HG03025 (cell line): ENCODE measurements around the gene PROS1.
"Not testable (repeated sequence)": the region's sequence is repeated elsewhere in the genome, so short reads cannot be mapped to it uniquely, and the experiment has no call there.

Experiments
- ATAC-seq: cut with Tn5 transposase; IDR thresholded peaks from one replicate; pipeline ENCODE4 v1.9.1; 2021; ENCODE audit warnings: mild to moderate bottlenecking, moderate library complexity; ENCODE audit not compliant: unreplicated experiment, low FRiP score

Gene PROS1

DNA sequence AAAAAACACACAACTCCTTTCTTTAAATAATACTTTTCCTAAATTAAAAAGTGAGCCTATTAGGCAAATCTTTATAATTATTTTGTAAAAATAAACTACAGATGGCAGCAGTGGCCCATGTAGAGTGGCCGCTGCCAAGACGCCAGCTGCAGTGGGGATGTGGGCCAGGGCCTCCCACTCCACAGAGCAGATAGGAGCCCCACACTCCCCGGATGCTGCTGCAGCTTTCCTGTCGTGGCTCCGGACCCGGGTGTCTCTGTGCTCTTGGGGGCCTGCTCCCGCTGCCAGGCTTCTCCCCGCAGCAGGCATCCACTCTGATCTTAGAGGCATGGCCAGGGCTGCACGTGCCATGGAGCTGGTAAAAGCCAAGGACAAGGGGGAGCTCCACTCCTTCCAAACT is 67.5 kb downstream of the PROS1 start:
- ATAC-seq, result no peak

DNA sequence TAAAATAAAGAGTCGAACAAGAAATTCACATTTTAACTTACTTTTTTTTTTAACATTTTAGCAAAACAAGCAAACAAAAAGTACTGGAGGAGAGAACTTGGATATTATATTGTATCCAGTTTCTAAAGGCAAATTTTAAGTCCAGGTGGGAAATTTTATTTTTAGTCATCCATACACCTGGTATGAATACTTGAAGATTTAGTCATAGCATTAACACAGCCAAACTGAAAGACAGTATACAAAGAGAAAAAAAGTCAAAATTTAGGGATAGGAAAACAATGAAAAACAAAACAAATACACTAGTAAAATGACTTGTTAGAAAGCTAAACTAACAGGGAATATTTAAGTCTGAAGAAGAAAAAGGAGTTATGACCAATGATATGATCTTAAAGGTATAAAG is 69.1 kb downstream of the PROS1 start:
- no peak for ATAC-seq

DNA sequence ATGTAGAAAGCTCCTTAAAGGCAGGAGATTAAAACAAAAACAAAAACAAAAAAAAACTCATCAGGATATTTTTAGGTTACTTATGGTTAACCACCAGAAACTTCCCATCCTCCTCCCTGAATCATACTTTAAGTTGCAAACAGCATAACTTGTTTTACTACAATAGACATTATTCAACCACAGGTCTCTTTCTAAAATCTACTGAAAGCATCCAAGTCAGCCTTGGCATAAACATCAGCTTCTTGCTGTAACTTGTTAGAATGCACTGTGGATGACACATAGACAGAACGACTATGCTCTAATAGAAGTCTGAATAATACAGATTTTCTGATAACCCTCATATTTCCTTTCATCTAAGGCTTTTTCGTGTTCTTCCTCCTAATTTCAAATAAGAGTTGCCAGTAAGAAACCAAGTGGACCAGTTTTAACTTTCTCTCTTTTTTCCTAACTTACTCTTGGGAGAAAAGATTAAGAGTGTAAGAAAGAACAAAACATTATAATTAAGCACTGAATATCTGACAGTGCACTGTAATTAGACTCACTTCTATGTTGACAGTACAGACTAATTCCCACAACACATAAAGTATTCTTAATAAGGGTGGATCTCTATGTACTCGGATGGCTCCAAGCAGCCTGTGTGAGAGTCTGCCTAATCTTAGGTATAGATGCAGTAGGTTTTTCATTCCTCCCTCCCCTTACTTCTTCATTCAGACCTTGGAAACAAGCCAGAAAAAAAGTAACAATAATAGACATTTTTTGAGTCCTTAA is 95.3 kb downstream of the PROS1 start:
- not testable (repeated sequence) for ATAC-seq

- not testable (repeated sequence) for ATAC-seq
These were observed 96.3 kb downstream of the PROS1 start for GRCh38 chr3:93877427-93877826.

GRCh38 chr3:93873412-93873811 is 100.3 kb downstream of the PROS1 start:
- not testable (repeated sequence) for ATAC-seq

DNA sequence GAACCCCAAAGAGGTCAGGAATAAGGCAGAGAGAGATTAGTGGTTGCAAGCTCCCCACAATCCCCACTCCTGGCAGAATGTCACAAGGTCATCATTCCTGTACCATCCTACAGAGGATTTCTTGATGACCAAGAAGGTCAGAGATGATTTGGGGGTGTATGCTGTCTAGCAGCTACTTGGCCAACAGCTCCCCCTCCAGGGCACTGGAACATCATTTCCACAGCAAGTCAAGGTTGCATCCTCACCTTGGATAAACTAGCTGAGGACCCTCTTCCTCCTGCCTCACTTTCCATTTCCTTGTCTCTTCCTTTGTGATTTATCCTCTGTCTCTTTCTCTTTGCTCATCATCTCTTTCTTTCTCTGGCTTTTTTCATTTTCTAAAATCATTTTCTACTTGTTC is 106.3 kb downstream of the PROS1 start:
- no peak for ATAC-seq

DNA sequence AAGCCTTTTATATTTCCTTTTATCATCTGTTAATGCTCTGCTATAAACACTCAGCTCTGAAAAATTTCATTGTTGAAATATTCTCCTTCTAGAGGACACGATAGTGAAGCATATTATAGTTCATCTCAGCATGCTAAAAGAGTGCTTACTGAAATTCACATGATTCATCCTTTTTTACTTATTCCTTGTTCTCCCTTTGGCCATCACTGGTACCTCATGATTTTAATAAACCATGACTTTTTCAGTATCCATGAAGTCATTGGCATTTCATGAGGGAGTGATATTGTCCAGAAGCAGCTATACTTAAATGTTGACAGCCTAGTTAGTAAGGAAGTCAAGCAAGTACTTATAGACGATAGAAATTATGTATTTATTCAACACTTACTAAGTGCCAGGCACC is 112.7 kb downstream of the PROS1 start:
- no peak for ATAC-seq

DNA sequence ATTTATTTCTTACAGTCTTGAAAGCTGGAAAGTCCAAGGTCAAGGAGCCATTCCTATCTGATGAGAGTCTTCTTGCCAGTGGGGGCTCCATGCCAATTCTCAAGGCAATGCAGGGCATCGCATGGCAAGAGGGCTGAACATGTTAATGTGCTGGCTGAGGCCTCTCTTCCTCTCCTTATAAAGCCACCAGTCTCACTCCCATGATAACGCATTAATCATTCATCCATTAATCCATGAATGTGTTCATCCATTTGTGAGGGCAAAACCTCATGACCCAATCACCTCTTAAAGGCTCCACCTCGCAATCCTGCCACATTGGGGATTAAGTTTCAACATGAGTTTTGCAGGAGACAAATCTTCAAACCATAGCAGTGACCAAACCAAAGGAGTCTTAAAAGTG is 118.3 kb downstream of the PROS1 start:
- ATAC-seq, result no peak

DNA sequence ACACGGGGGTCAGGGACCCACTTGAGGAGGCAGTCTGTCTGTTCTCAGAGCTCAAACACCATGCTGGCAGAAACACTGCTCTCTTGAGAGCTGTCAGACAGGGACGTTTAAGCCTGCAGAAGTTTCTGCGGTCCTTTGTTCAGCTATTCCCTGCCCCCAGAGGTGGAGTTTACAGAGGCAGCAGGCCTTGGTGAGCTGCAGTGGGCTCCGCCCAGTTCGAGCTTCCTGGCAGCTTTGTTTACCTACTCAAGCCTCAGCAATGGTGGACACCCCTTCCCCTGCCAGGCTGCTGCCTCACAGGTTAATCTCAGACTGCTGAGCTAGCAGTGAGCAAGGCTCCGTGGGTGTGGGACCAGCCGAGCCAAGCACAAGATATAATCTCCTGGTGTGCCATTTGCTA is 121.5 kb downstream of the PROS1 start:
- not testable (repeated sequence) for ATAC-seq

GRCh38 chr3:93843981-93844380 is 129.7 kb downstream of the PROS1 start:
- no peak for ATAC-seq

DNA sequence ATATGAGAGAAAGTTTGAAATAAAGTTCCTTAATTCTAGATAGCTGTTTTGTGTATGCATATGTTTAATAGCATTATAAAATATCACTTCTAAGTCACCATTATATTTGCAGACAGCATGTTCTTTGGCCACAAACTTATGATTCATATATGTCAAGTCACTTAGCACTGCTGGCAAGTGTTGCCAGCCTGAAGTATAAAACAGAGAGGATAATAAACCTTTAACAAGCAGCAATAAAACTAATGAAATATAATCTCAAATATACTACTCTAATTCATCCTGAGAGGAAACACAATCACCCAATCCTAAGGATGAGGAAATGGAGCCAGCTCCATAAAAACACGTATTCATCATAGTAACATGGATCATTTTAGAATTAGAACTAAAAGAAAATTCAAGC is 134.5 kb downstream of the PROS1 start:
- ATAC-seq, result not testable (repeated sequence)
